H1 (cell line): Measurements from ENCODE around the gene PSMD13. TPM values are rescaled to one million over a fixed set of nuclear protein-coding genes. Genes with fewer than 3 reads are reported as not detected.

Experiments used
- CTCF ChIA-PET: fragments of 300-600 bp; sonication (Branson Sonifier 250); formaldehyde crosslinking; loops from one replicate; lab custom pipeline; 2021; ENCODE audit not compliant: partially characterized antibody; lab: Charles Lee
- POLR2A ChIA-PET: fragments of 300-600 bp; sonication (Branson Sonifier 250); formaldehyde crosslinking; loops from one replicate; lab custom pipeline; 2021; ENCODE audit warnings: inconsistent platforms; ENCODE audit not compliant: partially characterized antibody; lab: Charles Lee
- DNase-seq, 2 experiments: peaks; one replicate each; pipeline versions ENCODE4 v3.0.0 to v3.0.0-alpha.2; 2010 to 2022; ENCODE audit warnings: low spot score in 2 of 2, low read depth in 1 of 2, mixed read lengths in 1 of 2
- FAIRE-seq: peaks from 2 replicates; lab custom pipeline; 2011; peaks lifted over from hg19 to GRCh38; lab: Jason Lieb, UNC
- H2AFZ ChIP-seq: 2 replicates; pipeline ENCODE4 v1.8.1; 2012; ENCODE audit warnings: low read length, inconsistent platforms
- H2AK5ac ChIP-seq: 2 replicates; pipeline ENCODE4 v1.6.1; 2013; ENCODE audit warnings: low read depth, low read length
- H2BK120ac ChIP-seq: replicated peaks from 2 replicates; pipeline ENCODE3; 2013; ENCODE audit warnings: low read depth, low read length, inconsistent platforms
- H2BK12ac ChIP-seq: 2 replicates; pipeline ENCODE4 v1.6.1; 2013; ENCODE audit warnings: low read depth, low read length
- H2BK15ac ChIP-seq: 2 replicates; pipeline ENCODE4 v1.6.1; 2013; ENCODE audit warnings: low read length
- H2BK20ac ChIP-seq: 2 replicates; pipeline ENCODE4 v1.6.1; 2013; ENCODE audit warnings: low read length
- H2BK5ac ChIP-seq: 2 replicates; pipeline ENCODE4 v1.6.1; 2013; ENCODE audit warnings: low read depth, low read length
- H3K14ac ChIP-seq: 2 replicates; pipeline ENCODE4 v1.6.1; 2013; ENCODE audit warnings: inconsistent platforms; ENCODE audit not compliant: insufficient read length
- H3K18ac ChIP-seq: 2 replicates; pipeline ENCODE4 v1.6.1; 2013; ENCODE audit warnings: low read length; ENCODE audit errors: extremely low read depth
- H3K23ac ChIP-seq: 2 replicates; pipeline ENCODE4 v1.6.1; 2013; ENCODE audit warnings: inconsistent platforms; ENCODE audit not compliant: insufficient read length
- H3K23me2 ChIP-seq: 2 replicates; pipeline ENCODE4 v1.6.1; 2013; ENCODE audit warnings: low read depth, low read length
- H3K27ac ChIP-seq: 2 replicates; pipeline ENCODE4 v1.6.1; 2011; ENCODE audit warnings: low read depth, low read length, inconsistent platforms
- H3K27me3 ChIP-seq, 4 experiments: replicated peaks in 1 of 4; 1 replicate in 1 of 4; 2 replicates in 3 of 4; pipeline versions ENCODE4 v1.6.1 to v1.8.1; 2011 to 2013; ENCODE audit warnings: low read length in 3 of 4, mild to moderate bottlenecking in 3 of 4, inconsistent platforms in 2 of 4, mixed read lengths in 2 of 4, moderate library complexity in 1 of 4; ENCODE audit not compliant: control insufficient read depth in 3 of 4, insufficient read depth in 3 of 4; ENCODE audit errors: extremely low read depth in 1 of 4
- H3K36me3 ChIP-seq, 4 experiments: 2 replicates each; pipeline versions ENCODE4 v1.6.1 to v1.8.1; 2011 to 2013; ENCODE audit warnings: mild to moderate bottlenecking in 4 of 4, low read length in 3 of 4, moderate library complexity in 2 of 4, control low read depth in 1 of 4, inconsistent platforms in 1 of 4; ENCODE audit not compliant: insufficient read depth in 4 of 4, control insufficient read depth in 2 of 4
- H3K4ac ChIP-seq: replicated peaks from 2 replicates; pipeline ENCODE3; 2013; ENCODE audit warnings: low read length, low read depth, mixed read lengths, inconsistent platforms; ENCODE audit not compliant: insufficient read length
- H3K4me1 ChIP-seq, 4 experiments: replicated peaks in 1 of 4; 1 replicate in 1 of 4; 2 replicates in 3 of 4; pipeline versions ENCODE4 v1.6.1 to v1.8.1; 2011 to 2013; ENCODE audit warnings: low read length in 3 of 4, inconsistent platforms in 2 of 4, mixed read lengths in 1 of 4; ENCODE audit not compliant: insufficient read depth in 4 of 4, control insufficient read depth in 3 of 4
- H3K4me2 ChIP-seq, 2 experiments: 2 replicates each; pipeline versions ENCODE4 v1.6.1 to v1.8.1; 2011 to 2013; ENCODE audit warnings: low read depth in 2 of 2, low read length in 2 of 2, control low read depth in 1 of 2, inconsistent platforms in 1 of 2, mild to moderate bottlenecking in 1 of 2; ENCODE audit not compliant: insufficient read depth in 1 of 2
- H3K4me3 ChIP-seq, 4 experiments: fragments of 200-600, 300-600 bp in 1 of 4; sonication (generic), shearing (Covaris generic), sonication (Bioruptor Twin) in 1 of 4; 2 replicates each; pipeline versions ENCODE4 v1.5.1 to v1.8.1; 2011 to 2016; ENCODE audit warnings: low read length in 4 of 4, low read depth in 3 of 4, control low read depth in 2 of 4, inconsistent platforms in 2 of 4, mild to moderate bottlenecking in 2 of 4, mixed read lengths in 1 of 4, moderate library complexity in 1 of 4; ENCODE audit not compliant: insufficient read depth in 2 of 4; ENCODE audit errors: extremely low read depth in 1 of 4
- H3K56ac ChIP-seq: replicated peaks from 2 replicates; pipeline ENCODE3; 2013; ENCODE audit warnings: low read depth, mild to moderate bottlenecking, mixed read lengths, low read length, inconsistent platforms; ENCODE audit not compliant: insufficient read length
- H3K79me1 ChIP-seq: 2 replicates; pipeline ENCODE4 v1.6.1; 2013; ENCODE audit warnings: low read depth, low read length, control low read depth
- H3K79me2 ChIP-seq, 2 experiments: 2 replicates each; pipeline versions ENCODE4 v1.6.1 to v1.8.1; 2012 to 2013; ENCODE audit warnings: low read length in 2 of 2, mild to moderate bottlenecking in 2 of 2, inconsistent platforms in 1 of 2; ENCODE audit not compliant: insufficient read depth in 2 of 2, control insufficient read depth in 1 of 2
- H3K9ac ChIP-seq, 4 experiments: replicated peaks in 1 of 4; 1 replicate in 1 of 4; 2 replicates in 3 of 4; pipeline versions ENCODE4 v1.6.1 to v1.8.1; 2011 to 2013; ENCODE audit warnings: low read depth in 3 of 4, low read length in 3 of 4, control low read depth in 2 of 4, mild to moderate bottlenecking in 2 of 4, moderate library complexity in 2 of 4, inconsistent platforms in 1 of 4; ENCODE audit errors: extremely low read depth in 1 of 4
- H3K9me3 ChIP-seq, 2 experiments: 2 replicates each; pipeline versions ENCODE4 v1.6.1 to v1.8.1; 2012 to 2013; ENCODE audit warnings: mild to moderate bottlenecking in 2 of 2, moderate library complexity in 2 of 2, control low read depth in 1 of 2, inconsistent platforms in 1 of 2, low read depth in 1 of 2, low read length in 1 of 2, mixed read lengths in 1 of 2; ENCODE audit not compliant: insufficient read depth in 2 of 2
- H4K20me1 ChIP-seq, 2 experiments: replicated peaks in 1 of 2; 2 replicates each; pipeline versions ENCODE3 to v1.8.1; 2011 to 2013; ENCODE audit warnings: inconsistent platforms in 2 of 2, low read length in 2 of 2, mild to moderate bottlenecking in 1 of 2; ENCODE audit not compliant: insufficient read depth in 2 of 2, control insufficient read depth in 1 of 2
- H4K5ac ChIP-seq: 2 replicates; pipeline ENCODE4 v1.6.1; 2013; ENCODE audit warnings: low read length, low read depth, mixed read lengths, inconsistent platforms; ENCODE audit not compliant: insufficient read length
- H4K8ac ChIP-seq: 2 replicates; pipeline ENCODE4 v1.8.0; 2013; ENCODE audit warnings: mild to moderate bottlenecking, moderate library complexity, low read length, inconsistent platforms; ENCODE audit not compliant: insufficient read depth; ENCODE audit errors: extremely low read depth
- H4K91ac ChIP-seq: replicated peaks from 2 replicates; pipeline ENCODE3; 2013; ENCODE audit warnings: low read length, mixed read lengths, inconsistent platforms; ENCODE audit not compliant: insufficient read length
- PHF8 ChIP-seq: fragments of 200-600 bp; sonication (generic); conservative IDR thresholded peaks from 2 replicates; pipeline ENCODE4 v1.7.1; 2012; ENCODE audit warnings: low read depth, mild to moderate bottlenecking, inconsistent platforms, low read length, moderate library complexity
- SUZ12 ChIP-seq: fragments of 200-600 bp; sonication (generic); IDR thresholded peaks from 2 replicates; pipeline ENCODE4 v1.6.1; 2012; ENCODE audit warnings: mild to moderate bottlenecking, inconsistent platforms, low read length, moderate library complexity, mixed read lengths
- TEAD4 ChIP-seq: IDR thresholded peaks from 2 replicates; pipeline ENCODE4 v1.6.1; 2012; ENCODE audit warnings: low read depth, low read length, inconsistent platforms, mixed read lengths
- WGBS, 2 experiments: shearing (Covaris generic) in 1 of 2; methylation state at CpG; one replicate each; pipeline versions ENCODE4 v1.1.6 to v1.1.7; 2013 to 2015; ENCODE audit warnings: low lambda C conversion rate in 2 of 2, mixed read lengths in 2 of 2, inconsistent platforms in 1 of 2, low coverage in 1 of 2, missing lambda C conversion rate in 1 of 2; ENCODE audit not compliant: insufficient replicate concordance in 2 of 2, insufficient coverage in 1 of 2, insufficient read length in 1 of 2; ENCODE audit errors: extremely low coverage in 1 of 2, missing lambda C conversion rate in 1 of 2; 5-methylcytosine and 5-hydroxymethylcytosine counted together
- polyA plus RNA-seq, 7 experiments: library from polyadenylated mRNA; depleted of rRNA in 3 of 7; stranded (reverse) in 5 of 7; unstranded in 2 of 7; fragments of >200 nt in 5 of 7; fragments of 200-250 nt in 2 of 7; gene quantifications; 1 replicate in 5 of 7; 2 replicates in 1 of 7; 4 replicates in 1 of 7; pipeline versions ENCODE4 v1.2.1 to v1.2.3, GENCODE V29; 2011 to 2013; ENCODE audit warnings: missing spikeins in 2 of 7, mixed read lengths in 2 of 7
- total RNA-seq: library from RNA; stranded (reverse); fragmentation: NEBNext Ultra II Directional; extraction: Animal tissue kit (Norgen Biotek cat#: 25700); gene quantifications from 2 replicates; pipeline ENCODE4 v1.2.1, GENCODE V29; 2021

The PSMD13 gene
- total and polyA plus RNA-seq, 2 of the 8 experiments (the other 6 are each of a cell fraction or from before 2014, with no cell fraction given): 121 to 141 TPM

GRCh38 chr11:206002-206384 lies 30.8 kb upstream of the PSMD13 start:
- Histone ChIP-seq H2BK20ac (no peak overlapping the region), H2BK120ac (no peak overlapping the region), H3K23me2 (peaks cover 22% of the 10 kb centered on the region), H4K8ac (no peak overlapping the region), H4K20me1 (peaks cover 0 to 34% of the 10 kb centered on the region in 2 experiments), H3K14ac (no peak overlapping the region), H3K4me3 (peak overlapping the region in 3 of 4 experiments; percentile 85 to 89 (median 88); a peak in 6 of 8 replicates), H4K91ac (no peak overlapping the region), H3K36me3 (peaks cover 9 to 24% (median 16%) of the 10 kb centered on the region in 4 experiments; a peak in 7 of 8 replicates), H2AFZ (no peak overlapping the region), H3K23ac (no peak overlapping the region), H3K18ac (no peak overlapping the region), H2AK5ac (no peak overlapping the region), H3K4me1 (peaks cover 0 to 23% (median 9%) of the 10 kb centered on the region in 4 experiments; a peak in 5 of 7 replicates), H3K4me2 (peak overlapping the region; percentile 90 to 97), H3K27me3 (no peaks in the 10 kb centered on the region), H3K9me3 (no peaks in the 10 kb centered on the region), H2BK5ac (no peak overlapping the region), H3K79me2 (peaks cover 0 to 31% of the 10 kb centered on the region in 2 experiments; a peak in 3 of 4 replicates), H3K9ac (no peak overlapping the region), H3K4ac (no peak overlapping the region)
- DNase-seq (no peak), FAIRE-seq (no peak)
- CTCF ChIA-PET: interaction anchor here (0.9 to 1.4 kb wide), 5 partner anchors 10 to 190 kb away, joined by 3 to 4 read pairs (median 4); no protein-coding TSS in a partner anchor
- POLR2A ChIA-PET: interaction anchor here (1.3 to 1.5 kb wide), 4 partner anchors 13 to 165 kb away, joined by 3 to 5 read pairs (median 4); partner anchors contain the start of gene PSMD13
- TF ChIP-seq TEAD4: no peak
- TF ChIP-seq SUZ12: no peak
- no peak for TF ChIP-seq PHF8
- TF ChIP-seq, all 59 proteins: peak for 0
- H3K27ac ChIP-seq: no peak overlapping the region
- H2BK15ac ChIP-seq: no peak overlapping the region
- H4K5ac ChIP-seq: no peak overlapping the region
- no peak overlapping the region for H3K56ac ChIP-seq
- 97% methylated on average over 6 of the region's 7 CpGs; no CpG with 5 or more reads in 1 of the 2 experiments for WGBS, 2 experiments
- H3K79me1 ChIP-seq: peaks cover 11% of the 10 kb centered on the region
- no peak overlapping the region for H2BK12ac ChIP-seq
